Measurements from ENCODE around the gene TYW1B. TPM values are rescaled to one million over a fixed set of nuclear protein-coding genes. Genes with fewer than 3 reads are reported as not detected.
"Not testable (repeated sequence)": the region's sequence is repeated elsewhere in the genome, so short reads cannot be mapped to it uniquely, and the experiment has no call there.

Gene TYW1B
- total RNA-seq, 1 experiment from 2014 or later, result 0.98 TPM

DNA sequence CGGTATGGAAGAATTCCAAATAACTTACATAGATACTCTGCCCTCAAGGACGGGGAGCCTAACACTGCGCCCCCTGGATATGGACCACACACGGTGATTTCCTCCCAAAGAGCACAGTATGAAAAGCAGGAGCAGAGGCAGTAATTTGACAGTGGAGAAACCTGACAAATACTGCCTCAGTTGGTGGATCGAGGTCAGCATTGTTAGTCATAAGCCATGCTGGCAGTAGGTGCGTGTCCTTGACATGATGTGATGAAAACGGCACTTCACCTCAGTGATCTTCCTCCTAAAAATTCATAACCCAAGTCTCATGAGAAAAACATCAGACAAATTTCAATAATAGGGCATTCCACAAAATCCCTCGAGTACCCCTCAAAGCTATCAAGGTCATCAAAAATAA is 224.5 kb downstream of the TYW1B start:
- BruUV-seq (replicated peaks); CTCF ChIA-PET; DNase-seq (ENCODE audit: unreplicated experiment); H3K4me3 Mint-ChIP-seq (ENCODE audit: unreplicated experiment); H3K9me3 Mint-ChIP-seq (ENCODE audit: unreplicated experiment); H3K4me1 Mint-ChIP-seq (ENCODE audit: insufficient read depth, unreplicated experiment); H3K27me3 Mint-ChIP-seq (ENCODE audit: insufficient read depth, unreplicated experiment); POLR2A ChIA-PET; H3K36me3 Mint-ChIP-seq (ENCODE audit: insufficient read depth, unreplicated experiment); intact Hi-C loops (cut with micrococcal nuclease); H3K27ac Mint-ChIP-seq (ENCODE audit: low read depth, unreplicated experiment): not testable (repeated sequence)

DNA sequence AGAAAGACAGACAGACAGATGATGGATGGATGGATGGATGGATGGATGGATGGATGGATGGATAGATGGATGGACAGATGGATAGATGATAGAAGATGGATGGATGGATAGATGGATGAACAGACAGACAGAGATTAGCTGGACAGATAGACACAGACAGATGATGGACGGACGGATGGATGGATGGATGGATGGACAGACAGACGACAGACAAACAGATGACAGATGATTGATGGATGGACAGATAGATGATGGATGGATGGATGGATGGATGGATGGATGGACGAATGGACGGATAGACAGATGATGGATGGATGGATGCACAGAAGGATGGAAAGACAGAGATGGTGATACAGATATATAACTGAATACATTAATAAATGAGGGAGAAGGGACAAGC is 224.9 kb downstream of the TYW1B start:
- Mint-ChIP-seq H3K36me3 (ENCODE audit: insufficient read depth, unreplicated experiment) (no peaks in the 10 kb centered on the region), H3K9me3 (ENCODE audit: unreplicated experiment) (peaks cover 7% of the 10 kb centered on the region), H3K27me3 (ENCODE audit: insufficient read depth, unreplicated experiment) (no peaks in the 10 kb centered on the region), H3K4me3 (ENCODE audit: unreplicated experiment) (no peak overlapping the region), H3K27ac (ENCODE audit: low read depth, unreplicated experiment) (no peak overlapping the region), H3K4me1 (ENCODE audit: insufficient read depth, unreplicated experiment) (no peaks in the 10 kb centered on the region)
- intact Hi-C loops (cut with micrococcal nuclease), result no loop called here
- CTCF ChIA-PET, result interaction anchor here (0.5 kb wide), 1 partner anchor 183 kb away, joined by 3 read pairs; no protein-coding TSS in a partner anchor
- TF ChIP-seq, protein P1, sequence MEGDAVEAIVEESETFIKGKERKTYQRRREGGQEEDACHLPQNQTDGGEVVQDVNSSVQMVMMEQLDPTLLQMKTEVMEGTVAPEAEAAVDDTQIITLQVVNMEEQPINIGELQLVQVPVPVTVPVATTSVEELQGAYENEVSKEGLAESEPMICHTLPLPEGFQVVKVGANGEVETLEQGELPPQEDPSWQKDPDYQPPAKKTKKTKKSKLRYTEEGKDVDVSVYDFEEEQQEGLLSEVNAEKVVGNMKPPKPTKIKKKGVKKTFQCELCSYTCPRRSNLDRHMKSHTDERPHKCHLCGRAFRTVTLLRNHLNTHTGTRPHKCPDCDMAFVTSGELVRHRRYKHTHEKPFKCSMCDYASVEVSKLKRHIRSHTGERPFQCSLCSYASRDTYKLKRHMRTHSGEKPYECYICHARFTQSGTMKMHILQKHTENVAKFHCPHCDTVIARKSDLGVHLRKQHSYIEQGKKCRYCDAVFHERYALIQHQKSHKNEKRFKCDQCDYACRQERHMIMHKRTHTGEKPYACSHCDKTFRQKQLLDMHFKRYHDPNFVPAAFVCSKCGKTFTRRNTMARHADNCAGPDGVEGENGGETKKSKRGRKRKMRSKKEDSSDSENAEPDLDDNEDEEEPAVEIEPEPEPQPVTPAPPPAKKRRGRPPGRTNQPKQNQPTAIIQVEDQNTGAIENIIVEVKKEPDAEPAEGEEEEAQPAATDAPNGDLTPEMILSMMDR (IDR thresholded peaks at IDR 0.05; ENCODE audit: unreplicated experiment), result no peak
- BruUV-seq (replicated peaks), result no TSS peak
- no peak for DNase-seq (ENCODE audit: unreplicated experiment)
- POLR2A ChIA-PET, result no interaction called here

DNA sequence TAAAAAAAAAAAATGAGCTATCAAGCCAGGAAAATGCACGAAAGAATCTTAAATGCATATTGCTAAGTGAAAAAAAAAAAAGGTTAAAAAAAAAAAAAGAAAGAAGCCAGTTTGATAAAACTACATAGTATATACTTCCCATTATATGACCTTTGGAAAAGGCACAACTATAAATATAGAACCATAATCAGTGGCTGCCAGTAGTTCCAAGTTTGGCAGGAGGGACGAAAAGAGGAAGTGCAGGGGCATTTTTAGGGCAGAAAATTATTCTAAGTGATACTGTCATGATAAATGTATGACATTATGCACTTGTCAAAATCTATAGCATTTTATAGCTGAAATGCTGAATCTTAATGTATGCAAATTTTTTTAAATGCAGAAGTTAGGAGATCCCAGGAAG is 226.3 kb downstream of the TYW1B start:
- H3K27me3 Mint-ChIP-seq (ENCODE audit: insufficient read depth, unreplicated experiment); H3K9me3 Mint-ChIP-seq (ENCODE audit: unreplicated experiment); DNase-seq (ENCODE audit: unreplicated experiment); BruUV-seq (replicated peaks); H3K4me1 Mint-ChIP-seq (ENCODE audit: insufficient read depth, unreplicated experiment); CTCF ChIA-PET; POLR2A ChIA-PET; H3K36me3 Mint-ChIP-seq (ENCODE audit: insufficient read depth, unreplicated experiment); H3K27ac Mint-ChIP-seq (ENCODE audit: low read depth, unreplicated experiment); intact Hi-C loops (cut with micrococcal nuclease); H3K4me3 Mint-ChIP-seq (ENCODE audit: unreplicated experiment): not testable (repeated sequence)

DNA sequence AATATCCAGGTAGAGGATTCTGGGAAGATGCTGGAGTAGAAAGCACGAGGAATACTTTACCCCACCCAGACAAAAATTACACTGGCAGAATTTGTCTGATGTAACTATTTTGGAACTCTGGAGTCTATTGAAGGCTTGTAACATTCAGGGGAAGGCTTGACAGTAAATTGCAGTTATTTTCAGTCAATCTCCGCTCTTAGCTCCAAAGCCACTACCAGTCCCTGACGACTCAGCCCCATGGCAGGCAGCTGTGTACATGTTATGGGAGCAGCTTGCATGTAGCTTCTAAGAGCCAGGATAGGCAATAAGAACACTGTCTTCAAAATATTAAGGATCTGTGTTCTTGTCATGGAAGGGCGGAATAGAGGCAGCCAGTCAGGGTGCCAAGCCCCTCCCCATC is 238.0 kb downstream of the TYW1B start:
- BruUV-seq (replicated peaks); CTCF ChIA-PET; DNase-seq (ENCODE audit: unreplicated experiment); H3K4me3 Mint-ChIP-seq (ENCODE audit: unreplicated experiment); H3K4me1 Mint-ChIP-seq (ENCODE audit: insufficient read depth, unreplicated experiment); POLR2A ChIA-PET; H3K9me3 Mint-ChIP-seq (ENCODE audit: unreplicated experiment); H3K27ac Mint-ChIP-seq (ENCODE audit: low read depth, unreplicated experiment); intact Hi-C loops (cut with micrococcal nuclease); H3K27me3 Mint-ChIP-seq (ENCODE audit: insufficient read depth, unreplicated experiment); H3K36me3 Mint-ChIP-seq (ENCODE audit: insufficient read depth, unreplicated experiment): not testable (repeated sequence)

DNA sequence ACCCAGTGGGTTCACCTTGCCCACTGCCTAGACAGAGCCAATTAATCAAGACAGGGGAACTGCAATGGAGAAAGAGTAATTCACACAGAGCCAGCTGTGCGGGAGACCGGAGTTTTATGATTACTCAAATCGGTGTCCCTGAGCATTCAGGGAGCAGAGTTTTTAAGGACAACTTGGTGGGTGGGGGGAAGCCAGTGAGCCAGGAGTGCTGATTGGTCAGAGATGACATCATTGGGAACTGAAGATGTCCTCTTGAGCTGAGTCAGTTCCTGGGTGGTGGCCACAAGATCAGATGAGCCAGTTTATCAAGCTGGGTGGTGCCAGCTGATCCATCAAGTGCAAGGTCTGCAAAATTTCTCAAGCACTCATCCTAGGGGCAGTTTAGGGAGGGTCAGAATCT is 240.7 kb downstream of the TYW1B start:
- H3K27me3 Mint-ChIP-seq (ENCODE audit: insufficient read depth, unreplicated experiment); H3K9me3 Mint-ChIP-seq (ENCODE audit: unreplicated experiment); POLR2A ChIA-PET; H3K4me3 Mint-ChIP-seq (ENCODE audit: unreplicated experiment); H3K36me3 Mint-ChIP-seq (ENCODE audit: insufficient read depth, unreplicated experiment); BruUV-seq (replicated peaks); intact Hi-C loops (cut with micrococcal nuclease); CTCF ChIA-PET; DNase-seq (ENCODE audit: unreplicated experiment); H3K27ac Mint-ChIP-seq (ENCODE audit: low read depth, unreplicated experiment); H3K4me1 Mint-ChIP-seq (ENCODE audit: insufficient read depth, unreplicated experiment): not testable (repeated sequence)

DNA sequence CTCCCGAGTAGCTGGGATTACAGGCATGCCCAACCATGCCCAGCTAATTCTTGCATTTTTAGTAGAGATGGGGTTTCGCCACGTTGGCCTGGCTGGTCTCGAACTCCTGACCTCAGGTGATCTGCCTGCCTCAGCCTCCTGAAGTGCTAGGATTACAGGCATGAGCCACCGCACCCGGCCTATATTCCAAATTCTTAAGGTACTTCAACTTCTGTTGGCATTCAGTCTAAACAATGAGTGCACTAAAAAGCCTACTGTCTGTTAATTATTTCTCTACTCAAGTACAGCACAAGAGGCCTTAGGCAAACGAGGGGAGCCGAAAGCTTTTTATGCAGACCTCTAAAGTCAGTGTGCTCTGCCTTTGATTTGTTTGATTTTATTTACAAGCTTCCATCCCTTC is 243.4 kb downstream of the TYW1B start:
- CTCF ChIA-PET; H3K27me3 Mint-ChIP-seq (ENCODE audit: insufficient read depth, unreplicated experiment); DNase-seq (ENCODE audit: unreplicated experiment); H3K36me3 Mint-ChIP-seq (ENCODE audit: insufficient read depth, unreplicated experiment); intact Hi-C loops (cut with micrococcal nuclease); POLR2A ChIA-PET; H3K4me3 Mint-ChIP-seq (ENCODE audit: unreplicated experiment); H3K9me3 Mint-ChIP-seq (ENCODE audit: unreplicated experiment); H3K27ac Mint-ChIP-seq (ENCODE audit: low read depth, unreplicated experiment); H3K4me1 Mint-ChIP-seq (ENCODE audit: insufficient read depth, unreplicated experiment); BruUV-seq (replicated peaks): not testable (repeated sequence)

DNA sequence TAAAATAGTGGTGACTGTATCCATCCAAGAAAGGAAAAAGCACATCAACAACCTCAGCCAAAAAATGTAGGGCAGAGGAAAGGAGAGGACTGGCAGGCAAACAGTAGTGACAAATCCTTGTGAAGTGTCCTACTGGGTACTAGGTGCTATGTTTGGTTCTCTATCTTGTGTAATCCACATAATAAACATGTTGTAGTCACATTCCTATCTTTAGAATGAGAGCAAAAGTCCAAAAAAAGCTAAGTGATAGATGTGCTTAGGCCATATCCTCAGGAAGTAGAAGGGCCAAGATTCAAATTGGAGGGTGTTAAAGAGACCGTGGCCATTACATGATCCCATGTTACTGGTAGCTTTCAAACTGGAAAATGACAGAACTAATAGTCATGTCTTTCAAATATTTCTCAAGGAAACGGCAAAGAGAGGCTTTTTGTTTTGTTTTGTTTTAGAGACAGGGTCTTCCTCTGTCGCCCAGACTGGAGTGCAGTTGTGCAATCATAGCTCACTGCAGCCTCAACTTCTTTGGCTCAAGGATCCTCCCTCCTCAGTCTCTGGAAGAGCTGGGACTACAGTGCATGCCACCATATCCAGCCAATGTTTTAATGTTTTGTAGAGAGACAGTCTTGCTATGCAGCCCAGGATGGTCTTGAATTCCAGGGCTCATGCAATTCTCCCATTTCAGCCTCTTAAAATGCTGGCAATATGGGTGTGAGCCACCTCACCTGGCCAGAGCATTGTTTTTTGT is 244.2 kb downstream of the TYW1B start:
- POLR2A ChIA-PET; H3K36me3 Mint-ChIP-seq (ENCODE audit: insufficient read depth, unreplicated experiment); BruUV-seq (replicated peaks); H3K27me3 Mint-ChIP-seq (ENCODE audit: insufficient read depth, unreplicated experiment); H3K27ac Mint-ChIP-seq (ENCODE audit: low read depth, unreplicated experiment); H3K4me3 Mint-ChIP-seq (ENCODE audit: unreplicated experiment); CTCF ChIA-PET; DNase-seq (ENCODE audit: unreplicated experiment); H3K9me3 Mint-ChIP-seq (ENCODE audit: unreplicated experiment); intact Hi-C loops (cut with micrococcal nuclease); H3K4me1 Mint-ChIP-seq (ENCODE audit: insufficient read depth, unreplicated experiment): not testable (repeated sequence)

DNA sequence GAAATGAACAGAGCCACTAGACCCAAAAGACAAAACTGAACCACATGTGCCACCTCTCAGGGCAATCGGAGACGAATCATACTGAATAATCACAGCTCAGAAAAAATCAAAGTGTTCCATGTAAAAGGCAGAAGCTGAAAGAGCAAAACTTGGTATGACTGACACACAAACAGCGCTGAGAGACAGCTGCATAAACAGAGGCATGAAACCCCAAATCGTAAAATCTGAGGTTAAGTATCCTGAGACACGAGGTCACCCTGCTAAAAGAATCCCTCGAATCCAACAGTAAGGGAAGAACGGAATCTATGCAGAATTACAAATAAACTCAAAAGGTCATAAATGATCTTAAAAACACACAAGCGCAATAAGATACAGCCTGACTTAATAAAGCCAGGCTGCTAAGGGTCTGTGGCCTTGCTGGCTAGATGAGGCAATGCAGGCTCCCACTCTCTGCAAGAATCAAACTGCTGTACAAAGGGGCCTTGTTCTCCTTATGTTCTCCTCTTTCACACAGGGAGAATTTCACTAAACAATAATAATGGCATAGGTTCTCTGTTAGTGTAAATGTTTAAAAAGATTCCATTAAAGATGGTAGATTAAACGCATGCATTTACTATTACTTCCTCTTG is 247.7 kb downstream of the TYW1B start:
- BruUV-seq (replicated peaks); CTCF ChIA-PET; H3K4me1 Mint-ChIP-seq (ENCODE audit: insufficient read depth, unreplicated experiment): not testable (repeated sequence)

More for the DNA sequence above, 247.7 kb downstream of the TYW1B start:
- H3K9me3 Mint-ChIP-seq (ENCODE audit: unreplicated experiment); H3K4me3 Mint-ChIP-seq (ENCODE audit: unreplicated experiment); POLR2A ChIA-PET; intact Hi-C loops (cut with micrococcal nuclease); DNase-seq (ENCODE audit: unreplicated experiment); H3K36me3 Mint-ChIP-seq (ENCODE audit: insufficient read depth, unreplicated experiment); H3K27me3 Mint-ChIP-seq (ENCODE audit: insufficient read depth, unreplicated experiment); H3K27ac Mint-ChIP-seq (ENCODE audit: low read depth, unreplicated experiment): not testable (repeated sequence)
